ENCODE measurements around the gene ZBTB8A.

GRCh38 chr1:32536764-32537163 is 2.5 kb upstream of the ZBTB8A start:
- TF ChIP-seq SP1 (IDR thresholded peaks at IDR 0.05) (no peak), ELF4 (IDR thresholded peaks at IDR 0.05) (no peak), BHLHE40 (IDR thresholded peaks at IDR 0.05; ENCODE audit: borderline replicate concordance) (no peak), TARDBP (IDR thresholded peaks at IDR 0.05) (no peak), FOXM1 (IDR thresholded peaks at IDR 0.05; ENCODE audit: borderline replicate concordance) (no peak), SUZ12 (IDR thresholded peaks at IDR 0.05) (no peak), ZNF384 (IDR thresholded peaks at IDR 0.05) (no peak), CTBP1 (IDR thresholded peaks at IDR 0.05; ENCODE audit: borderline replicate concordance) (no peak), FOXA1 (IDR thresholded peaks at IDR 0.05) (no peak), FOXK2 (IDR thresholded peaks at IDR 0.05) (no peak), NFRKB (IDR thresholded peaks at IDR 0.05) (no peak), PKNOX1 (IDR thresholded peaks at IDR 0.05) (no peak)
